BJ (cell line): ENCODE data around the gene TEX36. TPM values are rescaled to one million over a fixed set of nuclear protein-coding genes. Genes with fewer than 3 reads are reported as not detected.

Experiments used
- CTCF ChIA-PET: fragments of 350-600 bp; formaldehyde crosslinking; extraction: SDS; loops from one replicate; lab custom pipeline; 2021; ENCODE audit warnings: antibody characterized with exemption, inconsistent platforms; lab: Yijun Ruan, JAX
- POLR2A ChIA-PET: fragments of 300-600 bp; sonication (Branson Sonifier 250); formaldehyde crosslinking; extraction: SDS; loops from one replicate; lab custom pipeline; 2021; ENCODE audit warnings: antibody characterized with exemption; lab: Charles Lee
- DNase-seq: peaks from one replicate; pipeline ENCODE4 v3.0.0-alpha.2; 2011; ENCODE audit warnings: low read depth
- H3K27me3 ChIP-seq: 2 replicates; pipeline ENCODE4 v1.6.0; 2011; ENCODE audit warnings: low read length; ENCODE audit not compliant: control insufficient read depth, insufficient read depth
- H3K36me3 ChIP-seq: 2 replicates; pipeline ENCODE4 v1.5.1; 2011; ENCODE audit warnings: low read length; ENCODE audit not compliant: control insufficient read depth, insufficient read depth
- H3K4me3 ChIP-seq: 2 replicates; pipeline ENCODE4 v1.5.1; 2011; ENCODE audit warnings: low read depth, mild to moderate bottlenecking, control low read depth, low read length
- polyA plus RNA-seq: library from polyadenylated mRNA; depleted of rRNA; stranded (reverse); fragments of >200 nt; gene quantifications from 2 replicates; pipeline ENCODE4 v1.2.3, GENCODE V29; 2011
- TF ChIP-seq, protein P1 (sequence below): IDR thresholded peaks from 2 replicates; pipeline ENCODE4 v1.5.1; 2011; ENCODE audit warnings: low read depth, mild to moderate bottlenecking, control low read depth, inconsistent platforms, low read length, moderate library complexity; ENCODE audit not compliant: insufficient read depth

TEX36 gene
- polyA plus RNA-seq, 1 experiment, result not detected

DNA sequence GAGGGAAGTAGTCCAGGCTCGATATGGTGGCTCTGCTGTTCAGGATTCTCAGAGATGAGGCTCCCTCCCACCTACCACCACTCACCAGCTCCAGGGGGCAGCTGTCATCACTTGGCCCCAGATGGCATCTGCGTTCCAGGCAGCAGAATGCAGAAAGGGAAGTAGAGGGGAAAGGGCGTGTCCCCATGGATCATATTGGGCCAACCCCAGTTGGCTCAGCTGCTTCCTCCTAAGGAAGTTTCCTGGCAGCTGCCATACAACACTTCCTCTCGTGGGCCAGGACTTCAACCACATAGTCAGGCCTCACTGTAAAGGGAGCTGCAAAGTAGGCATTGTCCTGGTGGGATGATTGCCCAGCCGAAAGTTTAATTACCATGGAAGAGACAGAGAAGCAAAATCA lies 1.6 kb upstream of the TEX36 start:
- POLR2A ChIA-PET, result no interaction called here
- TF ChIP-seq, protein P1, sequence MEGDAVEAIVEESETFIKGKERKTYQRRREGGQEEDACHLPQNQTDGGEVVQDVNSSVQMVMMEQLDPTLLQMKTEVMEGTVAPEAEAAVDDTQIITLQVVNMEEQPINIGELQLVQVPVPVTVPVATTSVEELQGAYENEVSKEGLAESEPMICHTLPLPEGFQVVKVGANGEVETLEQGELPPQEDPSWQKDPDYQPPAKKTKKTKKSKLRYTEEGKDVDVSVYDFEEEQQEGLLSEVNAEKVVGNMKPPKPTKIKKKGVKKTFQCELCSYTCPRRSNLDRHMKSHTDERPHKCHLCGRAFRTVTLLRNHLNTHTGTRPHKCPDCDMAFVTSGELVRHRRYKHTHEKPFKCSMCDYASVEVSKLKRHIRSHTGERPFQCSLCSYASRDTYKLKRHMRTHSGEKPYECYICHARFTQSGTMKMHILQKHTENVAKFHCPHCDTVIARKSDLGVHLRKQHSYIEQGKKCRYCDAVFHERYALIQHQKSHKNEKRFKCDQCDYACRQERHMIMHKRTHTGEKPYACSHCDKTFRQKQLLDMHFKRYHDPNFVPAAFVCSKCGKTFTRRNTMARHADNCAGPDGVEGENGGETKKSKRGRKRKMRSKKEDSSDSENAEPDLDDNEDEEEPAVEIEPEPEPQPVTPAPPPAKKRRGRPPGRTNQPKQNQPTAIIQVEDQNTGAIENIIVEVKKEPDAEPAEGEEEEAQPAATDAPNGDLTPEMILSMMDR, result no peak

DNA sequence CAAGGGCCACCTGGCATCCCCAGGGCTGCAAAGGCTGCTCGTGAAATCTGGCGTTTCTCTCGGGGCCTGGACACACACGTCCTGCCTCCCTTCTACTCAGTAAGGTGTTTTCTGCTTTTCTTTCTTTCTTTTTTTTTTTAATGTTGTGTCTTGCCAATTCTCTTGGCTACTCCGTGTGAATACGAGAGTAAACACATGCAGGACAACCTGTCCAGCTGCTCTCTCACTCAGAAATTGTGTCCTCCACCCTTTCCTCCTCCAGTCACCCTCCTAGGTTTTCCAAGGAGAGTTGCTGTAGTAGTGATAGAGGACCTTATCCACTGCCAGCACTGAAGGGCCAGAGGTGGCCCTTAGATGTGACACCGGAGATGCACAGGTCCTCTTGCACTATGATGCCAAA lies 858 bp upstream of the TEX36 start:
- H3K27me3 ChIP-seq, result no peaks in the 10 kb centered on the region; the same call in 1 of the 2 replicates
- H3K4me3 ChIP-seq, result no peak overlapping the region
- TF ChIP-seq, protein P1, result no peak
- H3K36me3 ChIP-seq, result no peaks in the 10 kb centered on the region
- DNase-seq, result no peak
- CTCF ChIA-PET, result no interaction called here
- POLR2A ChIA-PET, result no interaction called here

More for the DNA sequence above, 1.6 kb upstream of the TEX36 start:
- CTCF ChIA-PET, result no interaction called here
- DNase-seq, result no peak
- Histone ChIP-seq H3K4me3 (no peak overlapping the region), H3K36me3 (no peaks in the 10 kb centered on the region), H3K27me3 (no peaks in the 10 kb centered on the region; the same call in 1 of the 2 replicates)

DNA sequence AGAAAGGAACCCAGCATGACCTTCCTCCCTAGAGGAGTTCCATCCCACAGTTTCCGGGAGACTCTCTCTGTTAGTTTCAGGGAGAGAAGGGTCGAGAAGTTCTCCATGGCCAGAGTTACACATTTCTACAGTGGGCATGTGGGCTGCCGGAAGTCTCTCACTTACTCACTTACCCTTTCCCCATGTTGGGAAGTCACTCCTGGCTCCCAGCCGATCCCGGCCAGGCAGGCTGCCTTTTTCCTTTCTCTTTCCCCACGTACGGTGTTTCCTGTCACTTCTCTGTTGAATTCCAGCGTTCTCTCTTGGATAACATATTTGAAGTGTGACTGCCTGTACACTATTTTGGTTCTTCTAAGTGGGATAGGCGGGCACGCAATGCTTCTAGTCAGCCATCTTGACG lies 3.5 kb downstream of the TEX36 start:
- no peak overlapping the region for H3K4me3 ChIP-seq
- CTCF ChIA-PET, result no interaction called here
- no peak for DNase-seq
- POLR2A ChIA-PET, result no interaction called here
- H3K27me3 ChIP-seq, result peaks cover 3% of the 10 kb centered on the region
- TF ChIP-seq, protein P1, result no peak
- no peaks in the 10 kb centered on the region for H3K36me3 ChIP-seq

DNA sequence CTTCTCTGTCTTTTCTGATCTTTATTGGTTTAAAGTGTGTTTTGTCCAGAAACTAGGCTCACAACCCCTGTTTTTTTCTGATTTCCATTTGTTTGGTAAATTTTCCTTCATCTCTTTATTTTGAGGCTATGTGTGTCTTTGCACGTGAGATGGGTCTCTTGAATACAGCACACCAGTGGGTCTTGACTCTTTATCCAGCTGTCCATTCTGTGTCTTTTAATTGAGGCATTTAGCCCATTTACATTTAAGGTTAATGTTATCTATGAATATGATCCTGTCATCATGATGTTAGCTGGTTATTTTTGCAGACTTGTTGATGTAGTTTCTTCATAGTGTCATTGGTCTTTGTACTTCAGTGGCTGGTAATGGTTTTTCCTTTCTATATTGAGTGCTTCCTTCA lies 10.1 kb downstream of the TEX36 start:
- H3K27me3 ChIP-seq, result peaks cover 3% of the 10 kb centered on the region; the same call in 1 of the 2 replicates
- H3K36me3 ChIP-seq, result no peaks in the 10 kb centered on the region
- ChIA-PET POLR2A (no interaction called here), CTCF (interaction anchor here (0.6 kb wide), 1 partner anchor 1411 kb away, joined by 3 read pairs; no protein-coding TSS in a partner anchor)
- TF ChIP-seq, protein P1, result no peak
- no peak for DNase-seq
- no peak overlapping the region for H3K4me3 ChIP-seq

DNA sequence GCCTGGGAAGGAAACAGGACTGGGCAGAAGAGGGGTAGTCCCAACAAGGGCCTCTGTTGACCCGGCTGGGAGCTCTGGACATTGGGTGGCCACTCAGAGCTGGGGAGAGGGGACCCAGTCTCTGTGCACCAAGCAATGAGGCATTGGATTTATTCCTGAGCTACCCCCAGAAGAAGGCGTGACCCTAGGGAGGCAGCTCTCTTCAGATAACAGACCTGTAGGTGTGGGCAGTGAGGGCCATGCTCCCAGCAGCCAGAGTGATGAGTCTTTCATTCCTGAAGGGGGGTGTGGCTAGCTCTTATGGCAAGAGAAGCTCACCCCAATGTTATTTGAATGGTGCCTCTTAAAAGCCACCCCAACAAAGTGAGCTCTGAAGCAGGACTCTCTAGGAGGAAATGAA lies 20.4 kb downstream of the TEX36 start:
- Histone ChIP-seq H3K36me3 (no peaks in the 10 kb centered on the region), H3K4me3 (no peak overlapping the region), H3K27me3 (no peaks in the 10 kb centered on the region)
- ChIA-PET CTCF (interaction anchor here (1.1 to 1.8 kb wide), 2 partner anchors 30 to 602 kb away, joined by 3 to 5 read pairs; no protein-coding TSS in a partner anchor), POLR2A (no interaction called here)
- no peak for DNase-seq
- TF ChIP-seq, protein P1, result no peak
